ENCODE measurements around the gene CAB39L.

CAB39L gene

GRCh38 chr13:49441312-49441711, 2.6 kb downstream of the CAB39L start:
- no peak for DNase-seq

GRCh38 chr13:49439609-49440008, 4.3 kb downstream of the CAB39L start:
- no peak for DNase-seq

- DNase-seq, result no peak
These were observed 6.2 kb downstream of the CAB39L start for GRCh38 chr13:49437705-49438104.

GRCh38 chr13:49436890-49437289, 7.0 kb downstream of the CAB39L start:
- DNase-seq, result peak; percentile 57

- no peak for DNase-seq
These were observed 7.9 kb downstream of the CAB39L start for GRCh38 chr13:49435992-49436391.

- no peak for DNase-seq
These were observed 14.7 kb downstream of the CAB39L start for GRCh38 chr13:49429121-49429520.

GRCh38 chr13:49428041-49428763, 15.7 kb downstream of the CAB39L start:
- DNase-seq, result peak; percentile 64

GRCh38 chr13:49424011-49424560, 19.8 kb downstream of the CAB39L start:
- peak; percentile 45 for DNase-seq

- DNase-seq, result peak; percentile 50
These were observed 22.5 kb downstream of the CAB39L start for GRCh38 chr13:49421391-49421790.

GRCh38 chr13:49419276-49419675, 24.6 kb downstream of the CAB39L start:
- peak; percentile 91 for DNase-seq

- DNase-seq, result peak; percentile 58
These were observed 25.7 kb downstream of the CAB39L start for GRCh38 chr13:49418206-49418605.

- peak; percentile 61 for DNase-seq
These were observed 26.7 kb downstream of the CAB39L start for GRCh38 chr13:49417161-49417560.

GRCh38 chr13:49412749-49413148, 31.1 kb downstream of the CAB39L start:
- no peak for DNase-seq

GRCh38 chr13:49411353-49411752, 32.5 kb downstream of the CAB39L start:
- DNase-seq, result no peak

GRCh38 chr13:49410477-49410876, 33.4 kb downstream of the CAB39L start:
- no peak for DNase-seq

- no peak for DNase-seq
These were observed 33.9 kb downstream of the CAB39L start for GRCh38 chr13:49410006-49410405.

- no peak for DNase-seq
These were observed 34.9 kb downstream of the CAB39L start for GRCh38 chr13:49409008-49409407.

GRCh38 chr13:49407936-49408335, 35.9 kb downstream of the CAB39L start:
- DNase-seq, result no peak

GRCh38 chr13:49407068-49407467, 36.8 kb downstream of the CAB39L start:
- DNase-seq, result no peak

- DNase-seq, result no peak
These were observed 39.2 kb downstream of the CAB39L start for GRCh38 chr13:49404703-49405020.

GRCh38 chr13:49403996-49404702, 39.7 kb downstream of the CAB39L start:
- peak; percentile 71 for DNase-seq

- peak; percentile 72 for DNase-seq
These were observed 42.9 kb downstream of the CAB39L start for GRCh38 chr13:49400755-49401659.

- peak; percentile 28 for DNase-seq
These were observed 43.9 kb downstream of the CAB39L start for GRCh38 chr13:49399801-49400472.

Data from inflammatory macrophage treated with lipopolysaccharide for 4 hours (primary cell).